GM19238 (cell line): ENCODE measurements around the gene TAB3.
"Not testable (repeated sequence)": the region's sequence is repeated elsewhere in the genome, so short reads cannot be mapped to it uniquely, and the experiment has no call there.

Source experiments
- DNase-seq: peaks from one replicate; pipeline ENCODE4 v3.0.0; 2011; ENCODE audit warnings: low spot score; ENCODE audit not compliant: insufficient read length

The TAB3 gene

GRCh38 chrX:30816079-30816478 is 73.0 kb downstream of the TAB3 start:
- no peak for DNase-seq

GRCh38 chrX:30814978-30815377 is 74.1 kb downstream of the TAB3 start:
- DNase-seq, result no peak

- DNase-seq, result no peak
Observed at GRCh38 chrX:30812326-30812725, 76.7 kb downstream of the TAB3 start.

- no peak for DNase-seq
Observed at GRCh38 chrX:30806187-30806728, 82.8 kb downstream of the TAB3 start.

- no peak for DNase-seq
Observed at GRCh38 chrX:30804462-30804861, 84.6 kb downstream of the TAB3 start.

GRCh38 chrX:30800901-30801300 is 88.2 kb downstream of the TAB3 start:
- no peak for DNase-seq

- no peak for DNase-seq
Observed at GRCh38 chrX:30799327-30799726, 89.7 kb downstream of the TAB3 start.

- no peak for DNase-seq
Observed at GRCh38 chrX:30798810-30799209, 90.2 kb downstream of the TAB3 start.

- not testable (repeated sequence) for DNase-seq
Observed at GRCh38 chrX:30797301-30797700, 91.8 kb downstream of the TAB3 start.

- no peak for DNase-seq
Observed at GRCh38 chrX:30795981-30796958, 92.8 kb downstream of the TAB3 start.

- no peak for DNase-seq
Observed at GRCh38 chrX:30794497-30794896, 94.6 kb downstream of the TAB3 start.

- no peak for DNase-seq
Observed at GRCh38 chrX:30793767-30794103, 95.3 kb downstream of the TAB3 start.

GRCh38 chrX:30793075-30793766 is 95.8 kb downstream of the TAB3 start:
- no peak for DNase-seq

- no peak for DNase-seq
Observed at GRCh38 chrX:30791296-30792278, 97.5 kb downstream of the TAB3 start.

- no peak for DNase-seq
Observed at GRCh38 chrX:30787012-30787411, 102.0 kb downstream of the TAB3 start.

- DNase-seq, result no peak
Observed at GRCh38 chrX:30786374-30786773, 102.7 kb downstream of the TAB3 start.

- DNase-seq, result no peak
Observed at GRCh38 chrX:30781711-30782444, 107.2 kb downstream of the TAB3 start.

GRCh38 chrX:30779453-30780030 is 109.5 kb downstream of the TAB3 start:
- no peak for DNase-seq

GRCh38 chrX:30777575-30777974 is 111.5 kb downstream of the TAB3 start:
- no peak for DNase-seq
